GM23248 (cell line): ENCODE measurements around the gene MORC1.

Experiments used
- EZH2 ChIP-seq: fragments of 200-600 bp; sonication (generic); IDR thresholded peaks from 2 replicates; pipeline ENCODE4 v1.6.1; 2018; ENCODE audit warnings: antibody characterized with exemption, mild to moderate bottlenecking; ENCODE audit not compliant: insufficient read depth, poor library complexity, severe bottlenecking
- EZH2phosphoT487 ChIP-seq: fragments of 200-600 bp; sonication (generic); IDR thresholded peaks from 2 replicates; pipeline ENCODE4 v1.6.1; 2018; ENCODE audit warnings: antibody characterized with exemption, moderate library complexity, mild to moderate bottlenecking, low read depth; ENCODE audit not compliant: insufficient read depth

DNA sequence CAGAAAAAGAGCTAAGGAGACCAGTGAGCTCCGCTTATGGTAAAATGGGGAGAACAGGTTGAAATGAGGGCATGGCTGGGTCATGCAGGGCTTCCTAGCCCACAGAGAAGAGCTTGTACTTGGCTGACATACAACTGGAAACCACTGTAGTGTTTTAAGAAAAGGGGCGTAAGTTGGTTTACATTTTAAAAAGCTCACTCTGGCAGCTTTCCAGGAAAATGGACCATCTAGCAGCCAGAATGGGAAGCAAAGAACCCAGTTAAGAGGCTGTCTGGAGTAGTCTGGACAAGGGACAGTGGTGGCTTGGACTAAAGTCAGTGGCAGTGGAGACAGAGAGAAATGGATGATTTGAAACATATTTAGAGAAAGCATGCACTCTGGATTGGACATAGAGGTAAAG lies 1.9 kb downstream of the MORC1 start:
- TF ChIP-seq EZH2 (no peak), EZH2phosphoT487 (no peak)
